Activated T-cell treated with anti-CD3 and anti-CD28 coated beads for 24 hours (primary cell): ENCODE results near the gene MS4A6A.
"Not testable (repeated sequence)": the region's sequence is repeated elsewhere in the genome, so short reads cannot be mapped to it uniquely, and the experiment has no call there.

ENCODE experiments used
- DNase-seq: peaks from one replicate; pipeline ENCODE4 v3.0.0-alpha.2; 2020; ENCODE audit warnings: low read depth

The MS4A6A gene

DNA sequence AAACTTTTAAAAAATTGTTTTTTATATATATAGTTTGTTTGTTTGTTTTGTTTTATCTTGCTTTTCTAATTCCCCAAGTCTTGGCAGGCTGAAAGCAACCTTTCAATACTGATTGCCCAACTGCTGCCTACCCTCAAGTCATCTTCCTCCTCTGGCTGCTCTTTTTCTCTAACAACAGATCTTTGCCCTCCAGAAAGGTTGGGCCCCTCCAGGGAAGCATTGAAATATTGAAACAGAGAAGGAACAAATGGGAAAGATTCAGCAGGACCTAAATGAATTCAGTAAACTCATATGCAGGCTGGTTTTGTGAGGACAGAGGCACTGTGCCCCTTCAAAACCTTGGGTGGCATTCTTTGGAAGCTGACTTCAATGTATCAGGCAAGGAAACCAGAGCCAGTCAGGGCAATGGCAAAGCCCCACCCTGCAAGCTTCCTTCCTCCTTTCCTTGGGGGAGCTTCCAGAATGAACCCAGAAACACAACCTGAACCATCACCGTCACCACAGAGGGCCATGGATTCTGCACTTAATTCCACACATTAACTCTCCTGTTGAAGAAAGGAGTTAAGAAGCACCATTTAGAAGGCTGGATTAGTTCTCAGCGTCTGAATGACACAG, 815 bp upstream of the MS4A6A start:
- no peak for DNase-seq

DNA sequence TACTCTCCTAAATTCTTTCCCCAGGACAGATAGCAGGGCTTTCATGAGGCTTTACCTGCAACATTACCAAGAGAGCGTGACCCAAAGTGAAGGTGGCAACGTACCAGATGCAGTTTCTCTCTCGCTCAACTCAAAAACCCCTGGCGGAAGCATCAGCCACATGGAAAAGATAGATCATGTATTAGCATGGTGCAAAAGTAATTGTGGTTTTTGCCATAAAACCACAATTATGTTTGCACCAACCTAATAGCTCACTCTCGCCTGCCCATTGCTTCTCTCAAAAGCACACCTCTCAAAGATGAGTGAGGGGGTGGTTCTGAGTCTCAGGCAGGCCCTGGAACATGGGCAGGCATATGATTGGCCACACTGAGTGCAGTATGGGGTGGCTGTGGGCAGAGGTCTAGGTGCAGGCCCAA, 7.0 kb downstream of the MS4A6A start:
- no peak for DNase-seq

DNA sequence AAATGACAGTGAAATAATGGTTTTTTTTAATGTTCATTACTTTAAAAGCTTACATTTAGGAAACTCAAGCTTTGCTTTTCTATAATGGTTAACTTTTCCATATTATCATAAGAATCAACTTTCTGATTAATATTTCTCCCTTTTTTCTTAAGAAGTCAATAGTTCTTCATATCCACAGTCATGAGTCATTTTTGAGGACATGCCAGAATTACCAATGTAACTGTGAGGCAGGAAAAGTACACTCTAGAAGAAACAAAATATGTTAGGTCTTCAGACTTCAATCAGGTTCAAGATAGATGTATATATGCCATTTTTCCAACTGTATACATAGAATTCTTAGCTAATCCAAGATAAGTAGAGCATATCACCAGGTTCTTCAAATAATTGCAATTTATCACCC, 10.9 kb downstream of the MS4A6A start:
- no peak for DNase-seq

DNA sequence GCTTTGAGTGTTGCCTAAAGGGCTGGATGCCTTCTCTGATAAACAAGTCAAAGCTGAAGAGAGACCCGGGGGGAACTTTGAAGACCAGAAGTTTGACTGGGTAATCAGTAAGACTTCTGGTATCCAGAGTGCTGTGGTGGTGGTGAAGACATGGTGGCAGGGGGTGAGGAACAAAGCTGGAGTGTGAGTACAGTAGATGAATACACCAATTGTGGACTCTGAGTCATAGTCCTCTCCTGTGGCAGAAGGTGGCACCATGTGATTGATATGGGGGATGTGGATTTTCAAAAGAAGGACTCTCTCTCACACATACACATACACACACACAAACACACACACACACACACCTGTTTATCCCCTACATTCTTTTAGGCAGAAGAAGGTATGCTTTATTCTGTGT, 12.3 kb downstream of the MS4A6A start:
- DNase-seq = no peak

DNA sequence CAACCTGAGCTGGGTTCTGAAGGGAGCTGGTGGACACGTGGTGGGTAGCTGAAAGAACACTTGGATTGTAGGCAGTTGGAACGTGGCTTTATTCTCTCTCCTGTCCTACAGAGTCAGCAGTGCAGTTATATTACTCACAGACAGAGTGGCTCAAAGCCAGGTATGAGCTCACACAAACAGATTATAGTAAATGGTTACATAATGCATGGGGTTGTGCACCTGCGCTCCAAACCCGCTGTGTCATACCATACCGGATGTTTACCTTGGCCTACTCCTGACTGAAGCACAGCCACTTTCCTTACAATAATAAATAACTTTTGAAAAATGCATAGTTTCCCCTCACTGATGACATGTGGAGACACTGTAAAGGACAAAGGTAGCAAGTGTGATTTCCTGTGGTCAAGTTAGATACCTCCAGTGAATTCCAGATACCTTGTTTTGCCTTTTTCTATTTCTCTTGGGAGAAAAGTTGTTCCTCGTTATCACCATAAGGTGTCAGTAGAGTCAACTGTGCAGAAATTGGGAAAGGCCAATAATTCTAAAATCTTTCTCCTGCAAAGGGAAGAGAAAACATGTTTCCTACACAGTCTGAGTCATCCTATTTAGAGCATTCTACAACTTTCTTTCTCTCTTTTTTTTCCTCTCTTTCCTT, 13.5 kb downstream of the MS4A6A start:
- DNase-seq = no peak

DNA sequence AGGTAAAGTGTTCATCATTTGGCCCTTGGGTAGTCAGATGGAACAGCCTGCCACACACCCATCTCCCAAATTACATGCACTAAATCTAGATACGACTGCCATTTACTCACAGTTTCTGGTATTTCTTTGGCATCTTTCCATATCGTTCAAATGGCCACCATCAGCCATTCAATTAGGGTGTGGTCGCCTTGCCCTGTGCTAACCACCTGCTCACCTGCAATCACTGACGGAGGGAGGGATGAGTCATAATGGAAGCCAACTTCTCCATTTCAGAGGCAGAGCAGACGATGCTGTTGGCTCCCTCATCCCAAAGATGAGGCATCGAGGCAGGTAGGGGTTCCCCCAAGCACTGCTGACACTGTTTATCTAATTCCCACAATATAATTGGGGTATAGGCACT, 14.6 kb downstream of the MS4A6A start:
- no peak for DNase-seq

DNA sequence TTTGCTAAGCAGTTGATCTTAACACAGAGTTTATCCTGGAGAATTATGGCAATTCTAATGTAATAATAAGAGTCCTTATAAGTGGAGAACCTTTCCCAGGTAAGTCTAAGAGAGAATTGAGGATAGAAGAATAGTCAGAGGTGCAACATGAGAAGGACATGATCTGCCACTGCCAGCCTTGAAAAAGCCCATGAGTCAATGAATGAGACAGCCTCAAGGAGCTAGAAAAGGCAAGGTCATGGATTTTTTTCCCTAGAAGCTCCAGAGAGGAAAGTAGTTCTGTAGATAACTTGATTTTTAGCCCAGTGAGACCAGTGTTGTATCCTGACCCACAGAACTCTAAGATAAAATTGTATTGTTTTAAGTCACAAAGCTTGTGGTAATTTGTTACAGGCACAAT, 16.9 kb downstream of the MS4A6A start:
- no peak for DNase-seq

DNA sequence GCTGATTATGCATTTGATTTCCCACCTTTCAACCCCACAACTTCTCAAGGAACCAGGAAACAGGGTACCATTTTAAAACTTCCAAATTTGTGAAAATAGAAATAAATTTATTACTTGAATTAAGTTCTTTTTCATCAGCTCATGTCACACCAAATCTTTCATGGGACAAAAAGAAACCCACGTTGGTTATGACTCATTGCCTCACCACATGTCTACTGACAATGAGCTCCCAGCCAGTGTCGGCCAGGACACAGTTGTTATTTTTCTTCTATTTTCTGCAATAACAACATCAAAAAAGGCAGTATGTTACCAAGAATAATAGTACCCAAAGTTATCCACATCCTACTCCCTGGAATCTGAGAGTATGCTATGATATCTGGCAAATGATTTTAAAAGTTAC, 17.3 kb downstream of the MS4A6A start:
- no peak for DNase-seq

DNA sequence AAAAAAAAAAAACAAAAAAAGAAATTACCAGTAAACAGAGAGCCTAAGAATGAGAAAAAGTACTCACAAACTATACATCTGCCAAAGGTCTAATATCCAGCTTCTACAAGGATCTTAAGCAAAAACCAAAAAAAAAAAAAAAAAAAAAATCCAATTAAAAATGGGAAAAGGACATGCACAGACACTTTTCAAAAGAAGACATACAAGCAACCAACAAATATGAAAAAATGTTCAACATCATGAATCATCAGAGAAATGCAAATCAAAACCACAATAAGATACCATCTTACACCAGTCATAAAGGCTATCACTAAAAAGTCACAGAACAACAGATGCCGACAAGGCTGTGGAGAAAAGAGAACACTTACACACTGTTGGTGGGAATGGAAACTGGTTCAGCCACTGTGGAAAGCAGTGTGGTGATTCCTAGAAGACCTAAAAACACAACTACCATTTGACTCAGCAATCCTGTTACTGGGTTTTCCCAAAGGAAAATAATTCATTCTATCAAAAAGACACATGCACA, 18.3 kb downstream of the MS4A6A start:
- DNase-seq = no peak

DNA sequence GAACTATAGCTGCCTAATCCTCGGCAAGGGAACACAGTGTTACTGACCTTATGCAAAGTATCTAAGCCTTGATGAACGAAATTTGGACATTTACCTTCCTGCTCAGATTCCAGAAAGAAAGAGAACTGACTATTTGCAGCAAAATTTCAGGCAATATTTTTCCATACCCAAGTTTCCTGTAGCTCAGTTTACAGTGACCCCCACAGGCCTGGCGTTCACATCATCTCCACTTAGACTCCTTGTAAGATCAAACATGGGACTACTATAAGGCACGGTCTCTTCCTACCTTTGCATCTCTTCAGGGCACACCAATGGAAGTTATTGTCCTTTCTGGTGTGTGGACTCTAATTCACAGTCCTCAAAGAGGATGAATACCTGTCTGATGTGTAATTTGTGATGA, 21.1 kb downstream of the MS4A6A start:
- DNase-seq = no peak

DNA sequence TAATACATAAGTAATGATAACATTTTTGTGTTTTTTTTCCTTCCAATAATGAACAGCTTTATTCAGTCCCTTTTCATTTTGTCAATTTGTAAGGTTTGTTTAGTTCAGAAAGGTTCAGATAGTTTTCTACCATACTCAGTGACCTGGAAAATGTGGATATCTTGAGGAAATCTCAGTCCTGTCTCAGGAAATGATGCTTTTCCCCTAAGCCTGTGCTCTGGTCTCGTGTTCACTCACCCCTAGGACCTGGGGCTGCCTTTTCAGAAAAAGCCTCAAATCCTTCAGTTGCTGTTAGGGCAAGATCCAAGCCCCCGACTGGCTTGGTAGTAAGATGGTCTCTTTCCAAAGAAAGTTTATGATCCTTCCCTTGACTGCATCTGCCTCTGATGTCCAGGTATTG, 21.8 kb downstream of the MS4A6A start:
- DNase-seq = no peak

DNA sequence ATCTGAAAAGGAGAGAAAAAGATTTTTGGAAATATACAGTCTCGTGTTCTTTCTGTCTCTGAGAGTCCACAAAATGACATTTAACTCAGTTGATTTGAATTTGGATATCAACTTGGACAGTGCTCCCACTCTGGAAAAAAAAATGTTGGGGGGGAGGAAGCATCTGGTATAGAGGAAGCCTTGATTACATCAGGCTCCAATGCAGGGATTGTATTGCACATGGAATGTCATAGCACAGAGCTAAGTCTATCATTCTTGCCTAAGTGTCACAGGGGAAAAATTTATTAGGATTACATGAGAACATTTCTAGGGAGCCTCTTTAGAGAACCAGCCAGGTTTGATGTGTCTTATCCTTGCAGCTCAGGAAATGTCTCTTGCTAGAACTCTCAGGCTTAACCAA, 23.0 kb downstream of the MS4A6A start:
- no peak for DNase-seq

DNA sequence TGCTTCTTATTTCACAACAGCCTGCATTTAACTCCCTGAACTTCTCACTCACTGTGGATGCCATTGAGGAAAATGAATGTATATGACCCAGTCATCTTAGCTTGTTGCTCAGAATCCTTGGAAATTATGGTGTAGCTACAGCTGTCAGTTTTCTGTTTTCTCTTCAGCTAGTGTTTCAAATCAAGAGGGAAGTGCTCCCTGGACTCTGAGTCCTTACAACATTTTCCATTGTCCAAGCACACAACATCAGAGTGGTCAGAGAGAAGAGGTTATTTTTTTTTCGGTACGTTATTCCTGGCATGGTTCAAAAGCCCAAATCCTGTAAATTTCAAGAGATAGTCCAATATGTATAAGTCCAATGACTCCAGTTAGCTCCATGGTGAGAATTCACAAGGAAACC, 23.6 kb downstream of the MS4A6A start:
- no peak for DNase-seq

DNA sequence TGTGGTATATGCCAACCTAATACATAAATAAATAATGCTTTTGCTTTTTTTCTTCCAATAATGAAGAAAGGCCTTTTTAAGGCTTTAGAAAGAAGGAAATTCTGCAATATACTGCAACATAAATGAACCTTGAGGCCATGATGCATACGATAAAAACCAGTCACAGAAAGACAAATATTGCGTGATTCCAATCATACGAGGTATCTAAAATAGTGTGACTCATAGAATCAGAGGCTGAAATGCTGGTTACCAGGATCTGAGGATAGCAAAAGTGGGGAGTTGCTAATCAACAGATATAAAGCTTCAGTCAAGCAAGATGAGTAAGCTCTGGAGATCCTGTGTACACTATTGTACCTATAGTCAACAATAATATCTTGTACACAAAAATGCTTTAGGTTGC, 24.2 kb downstream of the MS4A6A start:
- DNase-seq = no peak

DNA sequence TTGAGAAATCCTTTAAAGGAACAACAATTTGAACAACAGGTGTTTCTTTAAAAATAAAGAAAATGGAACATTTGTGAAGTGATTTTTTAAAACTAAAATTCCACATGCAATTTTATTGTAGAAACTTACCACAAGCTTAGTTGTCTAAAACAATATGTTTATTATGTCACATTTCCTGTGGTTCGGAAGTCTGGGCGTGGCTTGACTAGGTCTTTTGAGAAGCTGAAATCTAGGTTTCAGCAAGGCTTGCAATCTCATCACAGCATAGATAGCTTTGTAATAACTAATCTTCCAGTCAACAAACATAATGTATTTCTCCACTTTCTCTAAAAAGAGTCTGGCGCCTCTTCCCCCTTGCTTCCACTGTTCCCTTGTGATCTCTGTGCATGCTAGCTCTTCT, 27.0 kb downstream of the MS4A6A start:
- no peak for DNase-seq

DNA sequence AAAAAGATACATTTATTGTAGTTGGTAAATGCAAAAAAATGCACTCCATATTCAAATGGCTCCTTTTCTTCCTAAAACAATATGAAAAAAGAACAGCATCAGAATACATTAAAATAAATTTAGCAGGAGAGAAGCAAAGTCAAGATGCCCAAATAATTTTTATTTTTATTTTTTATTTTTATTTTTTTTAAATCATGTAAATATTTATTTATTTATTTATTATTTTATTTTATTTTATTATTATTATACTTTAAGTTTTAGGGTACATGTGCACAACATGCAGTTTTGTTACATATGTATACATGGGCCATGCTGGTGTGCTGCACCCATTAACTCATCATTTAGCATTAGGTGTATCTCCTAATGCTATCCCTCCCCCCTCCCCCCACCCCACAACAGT, 30.2 kb downstream of the MS4A6A start:
- not testable (repeated sequence) for DNase-seq

DNA sequence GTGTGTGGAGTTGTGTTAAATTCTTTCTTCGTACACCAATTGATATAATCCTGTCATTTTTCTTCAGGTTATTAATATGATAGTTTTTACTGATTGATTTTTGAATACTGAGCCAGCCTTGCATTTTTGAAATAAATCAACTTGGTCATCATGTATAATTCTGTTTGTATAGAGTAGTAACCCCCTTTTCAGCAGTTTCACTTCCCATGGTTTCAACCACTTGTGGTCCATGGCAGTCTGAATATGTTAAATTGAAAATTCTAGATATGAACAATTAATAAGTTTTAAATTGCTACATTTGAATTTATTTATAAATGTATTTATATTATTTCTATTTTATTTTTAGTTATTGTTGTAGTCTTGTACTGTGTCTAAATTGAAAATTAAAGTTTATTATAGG, 32.6 kb downstream of the MS4A6A start:
- no peak for DNase-seq

DNA sequence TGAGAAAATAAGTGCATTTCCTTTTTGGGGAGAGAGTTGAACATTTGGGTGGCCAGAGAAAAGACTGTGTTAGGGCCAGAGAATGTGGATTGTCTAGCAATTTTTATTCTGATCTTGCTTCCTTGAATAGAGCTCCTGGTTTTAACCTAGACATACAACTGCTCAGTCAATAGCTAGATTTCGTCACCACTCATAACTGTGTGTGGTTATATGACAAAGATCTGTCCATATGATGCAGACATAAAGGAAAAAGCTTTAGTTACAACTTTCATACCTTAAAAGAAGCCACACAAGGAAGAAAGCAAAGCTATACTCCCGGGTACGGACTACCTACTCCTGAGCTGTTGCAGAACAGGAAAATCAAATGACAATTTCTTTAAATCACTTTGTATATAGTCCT, 37.2 kb downstream of the MS4A6A start:
- DNase-seq = no peak

DNA sequence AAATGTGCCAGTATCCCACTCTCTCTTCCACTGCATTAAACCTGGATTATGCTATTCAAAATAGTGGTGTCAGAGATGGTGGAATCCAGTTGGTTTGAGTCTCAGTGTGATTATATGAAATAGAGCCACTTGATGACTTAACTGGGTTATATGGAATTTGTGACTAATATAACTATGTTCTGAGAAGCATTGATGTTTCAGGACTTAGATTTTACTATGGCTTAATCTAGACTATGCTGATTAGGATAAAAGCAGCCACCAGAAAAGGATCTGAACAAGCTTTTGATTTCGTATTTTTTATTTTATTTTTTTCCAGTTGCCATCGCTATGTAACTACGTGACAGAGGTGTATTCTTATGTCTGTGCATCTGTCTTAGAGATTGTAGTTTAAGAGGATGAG, 39.1 kb downstream of the MS4A6A start:
- DNase-seq = no peak

DNA sequence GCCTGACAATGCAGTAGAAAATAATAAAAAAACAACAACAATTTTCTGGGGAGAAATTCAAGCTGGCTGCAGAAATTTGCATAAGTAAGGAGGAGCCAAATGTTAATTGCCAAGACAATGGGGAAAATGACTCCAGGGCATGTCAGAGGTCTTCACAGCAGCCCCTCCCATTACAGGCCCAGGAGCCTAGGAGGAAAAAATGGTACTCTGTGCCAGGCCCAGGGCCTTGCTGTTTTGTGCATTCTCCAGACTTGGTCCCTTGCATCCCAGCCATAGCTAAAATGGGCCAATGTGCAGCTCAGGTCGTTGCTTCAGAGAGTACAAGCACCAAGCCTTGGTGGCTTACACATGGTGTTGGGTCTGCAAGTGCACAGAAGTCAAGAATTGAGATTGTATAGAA, 49.0 kb downstream of the MS4A6A start:
- no peak for DNase-seq

DNA sequence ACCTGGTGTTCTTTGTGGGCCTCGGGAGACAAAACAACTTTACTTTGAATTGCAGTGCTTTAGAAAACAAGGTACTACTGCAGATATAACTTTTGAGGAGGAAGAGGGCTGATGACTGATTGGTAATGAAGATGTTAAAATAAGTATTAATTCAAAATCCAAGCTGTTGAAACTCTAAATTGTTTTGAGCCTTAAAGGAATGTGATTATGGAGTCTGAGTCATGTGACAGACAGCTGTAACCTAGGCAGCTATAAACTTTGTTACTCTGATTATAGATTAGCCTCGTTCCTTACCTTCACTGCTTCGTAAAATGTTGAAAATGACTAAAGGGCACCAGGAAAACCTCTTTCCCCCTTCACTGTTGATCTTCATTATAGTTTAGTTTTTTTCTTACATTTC, 51.0 kb downstream of the MS4A6A start:
- DNase-seq = no peak

DNA sequence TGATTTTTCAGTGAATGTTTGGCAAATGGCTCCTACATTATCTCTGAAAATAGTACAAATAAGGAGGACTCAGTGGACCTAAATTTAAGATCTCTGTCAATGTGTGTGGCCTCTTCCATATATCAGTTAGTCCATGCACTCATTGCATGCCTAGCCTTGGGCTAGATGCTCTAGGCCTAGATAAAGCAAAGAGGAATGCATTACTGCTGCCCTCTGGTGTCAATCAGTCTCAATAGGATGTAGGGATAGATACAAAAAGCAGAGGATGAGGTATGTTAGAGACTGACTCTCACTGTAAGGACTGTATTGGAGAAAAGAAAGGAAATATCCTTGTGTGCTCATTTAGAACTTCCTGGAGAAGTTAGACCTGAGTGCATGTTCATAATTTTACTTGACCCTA, 52.4 kb downstream of the MS4A6A start:
- DNase-seq = no peak

DNA sequence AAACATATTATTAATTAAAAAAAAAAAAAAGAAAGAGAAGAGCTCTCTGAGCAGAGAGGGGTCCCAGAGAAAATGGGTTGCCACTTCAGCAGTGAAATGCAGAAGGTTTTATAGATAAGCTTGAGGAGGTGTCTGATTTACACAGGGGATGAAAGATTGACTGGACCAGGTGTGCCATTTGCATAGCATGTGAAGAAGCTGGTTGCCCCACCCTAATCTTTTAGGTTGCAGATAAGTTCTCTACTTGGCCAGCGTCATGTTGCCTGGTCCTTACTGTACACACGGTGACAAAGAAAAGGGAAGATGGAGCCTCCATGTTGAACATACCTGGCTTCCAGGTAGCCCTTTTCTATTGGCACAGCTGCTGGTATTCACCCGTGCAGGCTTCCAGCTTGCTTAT, 53.0 kb downstream of the MS4A6A start:
- no peak for DNase-seq

DNA sequence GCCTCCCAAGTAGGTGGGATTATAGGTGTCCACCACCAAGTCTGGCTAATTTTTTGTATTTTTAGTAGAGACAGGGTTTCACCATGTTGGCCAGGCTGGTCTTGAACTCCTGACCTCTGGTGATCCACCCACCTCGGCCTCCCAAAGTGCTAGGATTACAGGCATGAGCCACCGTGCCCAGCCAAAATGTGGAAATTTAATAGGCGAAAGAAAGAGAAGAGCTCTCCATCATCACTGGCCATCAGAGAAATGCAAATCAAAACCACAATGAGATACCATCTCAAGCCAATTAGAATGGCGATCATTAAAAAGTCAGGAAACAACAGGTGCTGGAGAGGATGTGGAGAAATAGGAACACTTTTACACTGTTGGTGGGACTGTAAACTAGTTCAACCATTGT, 54.0 kb downstream of the MS4A6A start:
- not testable (repeated sequence) for DNase-seq
